HuH-7 (cell line): ENCODE data around the gene TOR4A.
A peak's percentile ranks its signal among the peaks of the same experiment; 100 is the strongest.
"Not testable (repeated sequence)": the region's sequence is repeated elsewhere in the genome, so short reads cannot be mapped to it uniquely, and the experiment has no call there.

Experiments
- DNase-seq: peaks from one replicate; pipeline ENCODE4 v3.0.0; 2011; ENCODE audit warnings: low spot score

TOR4A gene

DNA sequence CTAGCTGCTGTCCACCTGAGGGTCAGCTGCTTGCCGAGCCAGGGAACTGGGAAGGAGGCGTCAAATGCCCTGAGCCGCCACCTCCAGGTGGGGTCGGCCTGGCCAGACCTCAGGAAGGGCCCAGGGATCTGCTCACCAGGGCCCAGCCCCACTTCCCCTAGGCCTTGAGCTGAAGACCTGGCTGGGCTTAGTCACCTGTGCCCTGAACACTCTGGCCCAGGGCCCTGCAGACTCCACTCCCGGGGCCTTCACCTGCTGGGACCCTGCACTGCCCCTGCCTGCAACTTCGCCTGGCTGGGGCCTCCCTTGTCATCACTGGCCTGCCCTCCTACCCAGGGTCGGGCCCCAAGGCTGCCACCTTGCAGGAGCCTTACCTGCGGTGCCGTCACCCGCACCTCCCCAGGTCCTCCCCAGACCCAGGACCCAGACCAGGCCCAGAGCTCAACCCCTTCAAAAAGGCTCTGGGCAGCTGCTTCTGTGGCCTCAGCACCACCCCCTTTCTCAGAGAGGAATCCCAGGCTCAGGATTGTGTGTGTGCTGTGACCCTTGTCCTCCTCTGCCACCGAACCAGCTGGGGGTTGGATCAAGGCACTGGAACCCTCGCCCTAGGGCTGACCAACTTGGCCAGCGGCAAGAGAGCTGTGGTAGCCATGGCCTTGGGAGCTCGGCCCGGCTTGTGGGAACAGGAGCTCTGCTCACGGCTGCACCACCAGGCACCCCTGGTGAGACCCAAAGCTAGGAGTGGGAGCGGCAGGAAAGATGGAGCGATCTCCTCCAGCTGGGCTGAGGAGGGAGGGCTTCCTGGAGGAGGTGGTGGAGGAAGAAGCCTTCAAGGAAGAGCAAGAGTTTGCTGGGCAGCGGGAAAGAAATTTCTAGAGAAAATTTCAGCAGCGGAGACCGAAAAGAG, 23.6 kb upstream of the TOR4A start:
- DNase-seq, result no peak

DNA sequence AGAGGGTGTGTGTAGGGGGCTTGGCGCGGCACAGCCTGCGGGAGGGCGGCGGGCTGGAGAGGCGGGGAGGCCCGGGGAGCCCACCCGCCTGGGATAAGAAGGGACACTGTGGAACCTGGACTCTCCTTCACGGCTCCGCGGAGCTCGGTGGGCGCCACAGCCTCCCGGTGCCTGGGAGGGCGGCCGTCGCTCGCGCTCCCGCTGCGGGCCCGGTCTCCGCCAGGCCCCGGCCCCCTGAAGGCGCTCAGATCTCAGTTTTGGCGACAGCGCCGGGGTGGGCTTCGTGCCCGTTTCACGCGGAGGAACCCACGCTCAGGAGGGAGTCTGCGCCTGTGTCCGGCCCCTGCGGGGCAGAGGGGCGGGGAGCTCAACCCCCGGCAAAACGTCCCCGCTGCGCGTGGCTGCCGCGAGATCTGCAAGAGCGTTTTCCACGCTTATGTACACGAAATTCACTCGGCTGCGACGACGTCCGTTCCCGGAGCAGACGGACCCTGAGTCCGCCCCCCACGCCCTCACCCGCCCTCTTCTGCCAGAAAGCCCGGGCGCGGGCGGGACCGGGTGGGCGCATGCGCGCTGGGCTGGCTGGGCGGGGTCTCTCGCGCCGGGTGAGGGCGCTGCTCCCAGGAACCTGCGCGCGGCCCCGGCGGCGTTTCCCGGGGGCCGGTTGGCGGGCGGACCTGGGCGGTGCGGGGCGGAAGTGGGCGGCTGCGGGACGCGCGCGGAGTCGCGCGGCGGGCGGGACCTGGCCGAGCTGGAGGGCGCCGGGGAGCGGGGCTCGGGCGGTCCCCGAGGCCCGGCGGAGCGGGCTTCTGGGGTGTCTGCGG, 22.7 kb upstream of the TOR4A start, which contains the start of gene NELFB:
Gene NELFB (plus strand): TSS at position 704 of the 824 bp plus-strand sequence.
- peak; percentile 99 for DNase-seq

DNA sequence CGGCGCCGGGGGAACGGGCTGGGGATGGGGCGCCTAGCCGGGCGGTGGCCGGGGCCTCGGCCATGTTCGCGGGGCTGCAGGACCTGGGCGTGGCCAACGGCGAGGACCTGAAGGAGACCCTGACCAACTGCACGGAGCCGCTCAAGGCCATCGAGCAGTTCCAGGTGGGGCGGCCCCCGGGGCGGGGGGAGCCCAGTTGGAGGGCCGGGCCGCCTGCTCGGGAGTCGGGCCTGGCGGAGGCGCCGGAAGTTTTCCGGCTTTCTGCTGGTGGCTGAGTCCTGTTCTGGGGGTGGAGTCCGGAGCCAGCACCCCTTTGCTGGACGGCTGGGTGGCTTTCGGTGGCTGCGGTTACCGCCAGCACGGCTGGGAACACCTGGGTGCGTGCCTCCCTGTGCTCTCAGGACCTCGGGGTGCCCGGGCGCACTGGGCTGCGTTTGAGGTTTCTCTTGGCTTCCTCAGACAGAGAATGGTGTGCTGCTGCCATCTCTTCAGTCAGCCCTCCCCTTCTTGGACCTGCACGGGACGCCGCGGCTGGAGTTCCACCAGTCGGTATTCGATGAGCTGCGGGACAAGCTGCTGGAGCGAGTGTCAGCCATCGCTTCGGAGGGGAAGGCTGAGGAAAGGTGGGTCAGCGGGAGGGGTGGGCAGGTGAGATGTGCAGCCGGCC, 21.9 kb upstream of the TOR4A start:
- DNase-seq, result peak; percentile 75

DNA sequence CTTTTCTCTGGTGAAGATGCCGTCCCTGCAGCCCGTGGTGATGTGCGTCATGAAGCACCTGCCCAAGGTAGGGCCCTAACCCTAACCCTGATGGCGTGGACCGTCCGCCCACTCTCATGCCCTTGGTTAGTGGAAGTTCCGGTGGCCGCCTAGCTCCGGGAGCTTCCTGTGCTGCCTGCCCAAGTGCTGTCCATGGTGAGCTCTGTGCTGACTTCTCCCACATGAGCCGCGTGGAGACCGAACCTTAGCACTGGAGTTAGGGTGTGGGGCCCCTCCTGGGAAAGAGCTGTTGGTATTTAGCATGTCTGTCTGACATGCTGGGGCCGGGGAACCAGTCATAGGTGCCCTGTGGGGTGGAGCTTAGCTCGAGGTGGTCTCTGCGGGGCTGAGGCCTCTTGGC, 21.2 kb upstream of the TOR4A start:
- no peak for DNase-seq

DNA sequence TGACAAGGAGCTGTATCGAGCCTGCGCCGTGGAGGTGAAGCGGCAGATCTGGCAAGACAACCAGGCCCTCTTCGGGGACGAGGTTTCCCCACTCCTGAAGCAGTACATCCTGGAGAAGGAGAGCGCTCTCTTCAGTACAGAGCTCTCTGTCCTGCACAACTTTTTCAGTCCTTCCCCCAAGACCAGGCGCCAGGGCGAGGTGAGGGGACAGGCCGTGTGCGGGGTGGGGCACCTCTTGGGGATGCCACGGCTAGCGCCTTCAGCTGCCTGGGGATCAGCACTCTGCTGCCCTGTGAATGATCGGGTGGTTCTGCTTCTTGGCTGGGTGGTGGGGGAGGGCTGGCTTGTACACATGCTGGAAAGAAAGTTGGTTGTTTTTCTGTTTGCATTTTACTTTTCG, 20.7 kb upstream of the TOR4A start:
- DNase-seq, result no peak

DNA sequence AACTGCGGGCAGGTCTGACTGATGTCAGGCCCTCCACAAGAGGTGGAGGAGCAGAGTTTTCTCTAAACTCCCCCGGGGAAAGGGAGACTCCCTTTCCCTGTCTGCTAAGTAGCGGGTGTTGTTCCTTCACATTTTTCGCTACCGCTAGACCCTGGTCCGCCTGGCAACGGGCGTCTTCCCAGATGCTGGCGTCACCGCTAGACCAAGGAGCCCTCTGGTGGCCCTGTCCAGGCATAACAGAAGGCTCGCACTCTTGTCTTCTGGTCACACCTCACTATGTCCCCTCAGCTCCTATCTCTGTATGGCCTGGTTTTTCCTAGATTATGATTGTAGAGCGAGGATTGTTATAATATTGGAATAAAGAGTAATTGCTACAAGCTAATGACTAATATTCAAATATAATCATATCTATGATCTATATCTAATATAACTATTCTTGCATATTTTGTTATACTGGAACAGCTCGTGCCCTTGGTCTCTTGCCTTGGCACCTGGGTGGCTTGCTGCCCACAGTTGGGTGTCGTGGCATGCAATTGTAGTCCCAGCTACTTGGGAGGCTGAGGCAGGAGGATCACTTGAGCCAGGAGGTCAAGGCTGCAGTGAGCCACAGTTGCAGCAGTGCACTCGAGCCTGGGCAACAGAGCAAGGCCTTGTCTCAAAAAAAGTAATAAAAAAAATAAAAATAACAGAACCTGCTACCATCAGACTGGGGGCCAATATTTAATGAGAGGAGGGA, 15.2 kb upstream of the TOR4A start:
- not testable (repeated sequence) for DNase-seq

DNA sequence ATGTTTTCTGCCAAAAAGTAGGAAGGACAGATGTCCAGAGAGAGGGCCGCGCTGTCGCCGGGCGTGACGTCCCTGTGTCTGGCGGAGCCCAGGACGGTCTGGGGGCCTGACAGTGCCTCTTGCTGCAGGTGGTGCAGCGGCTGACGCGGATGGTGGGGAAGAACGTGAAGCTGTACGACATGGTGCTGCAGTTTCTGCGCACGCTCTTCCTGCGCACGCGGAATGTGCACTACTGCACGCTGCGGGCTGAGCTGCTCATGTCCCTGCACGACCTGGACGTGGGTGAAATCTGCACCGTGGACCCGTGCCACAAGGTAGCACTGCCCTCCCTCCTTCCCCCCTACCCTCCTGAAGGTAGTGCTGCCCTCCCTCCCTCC, 14.6 kb upstream of the TOR4A start:
- no peak for DNase-seq

DNA sequence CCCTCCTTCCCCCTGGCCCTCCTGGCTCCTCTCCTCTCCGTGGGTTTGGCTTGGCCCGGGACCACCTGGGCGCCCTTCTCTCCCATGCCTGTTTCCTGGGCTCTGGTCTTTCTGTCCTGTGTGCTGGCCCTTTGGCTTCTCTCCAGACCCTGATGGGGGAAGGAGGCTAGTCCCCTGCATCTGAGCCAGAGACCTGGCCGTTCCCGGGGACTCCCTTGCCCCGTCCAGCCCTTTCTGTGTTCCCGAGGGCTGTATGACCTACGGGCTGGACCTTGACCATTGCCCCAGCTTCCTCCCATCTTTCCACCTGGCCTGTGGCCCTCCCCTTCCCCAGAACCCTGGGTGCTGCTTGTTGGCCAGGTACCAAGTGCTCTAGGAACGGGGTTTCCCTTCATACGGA, 14.0 kb upstream of the TOR4A start:
- no peak for DNase-seq

DNA sequence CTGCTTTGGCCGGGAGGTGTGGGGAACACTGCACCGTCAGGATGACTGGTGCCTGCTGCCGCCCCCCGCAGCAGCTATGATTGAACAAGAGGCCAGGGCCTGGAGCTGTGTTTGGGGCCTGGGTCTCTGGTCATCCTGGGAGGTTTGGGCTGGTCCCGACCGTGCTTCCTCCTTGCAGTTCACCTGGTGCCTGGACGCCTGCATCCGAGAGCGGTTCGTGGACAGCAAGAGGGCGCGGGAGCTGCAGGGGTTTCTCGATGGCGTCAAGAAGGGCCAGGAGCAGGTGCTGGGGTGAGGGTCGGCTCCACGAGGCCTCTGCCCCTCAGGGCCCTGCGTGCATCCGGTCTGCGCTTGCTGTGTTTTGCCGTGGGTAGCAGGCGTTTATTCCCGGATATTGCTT, 13.5 kb upstream of the TOR4A start:
- no peak for DNase-seq

DNA sequence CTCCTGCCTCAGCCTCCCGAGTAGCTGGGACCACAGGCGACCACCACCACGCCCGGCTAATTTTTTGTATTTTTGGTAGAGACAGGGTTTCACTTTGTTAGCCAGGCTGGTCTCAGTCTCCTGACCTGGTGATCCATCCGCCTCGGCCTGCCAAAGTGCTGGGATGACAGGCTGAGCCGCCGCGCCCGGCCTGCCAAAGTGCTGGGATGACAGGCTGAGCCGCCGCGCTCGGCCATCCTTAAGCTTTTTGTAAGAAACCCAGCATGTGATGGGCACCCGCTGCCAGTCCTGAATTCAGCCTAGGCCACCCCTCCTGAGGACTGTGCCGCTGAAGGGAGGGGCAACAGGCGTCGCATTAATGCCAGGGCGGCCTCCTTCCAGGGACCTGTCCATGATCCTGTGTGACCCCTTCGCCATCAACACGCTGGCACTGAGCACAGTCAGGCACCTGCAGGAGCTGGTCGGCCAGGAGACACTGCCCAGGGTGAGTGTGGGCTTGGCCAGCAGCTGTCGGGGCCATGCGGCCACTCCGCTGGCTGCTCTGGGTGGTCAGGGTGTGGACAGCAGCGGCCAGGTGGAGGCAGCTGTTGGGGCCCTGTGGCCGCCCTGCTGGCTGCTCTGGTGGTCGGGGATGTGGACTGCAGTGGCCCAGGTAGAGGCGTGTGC, 11.9 kb upstream of the TOR4A start:
- DNase-seq, result no peak

DNA sequence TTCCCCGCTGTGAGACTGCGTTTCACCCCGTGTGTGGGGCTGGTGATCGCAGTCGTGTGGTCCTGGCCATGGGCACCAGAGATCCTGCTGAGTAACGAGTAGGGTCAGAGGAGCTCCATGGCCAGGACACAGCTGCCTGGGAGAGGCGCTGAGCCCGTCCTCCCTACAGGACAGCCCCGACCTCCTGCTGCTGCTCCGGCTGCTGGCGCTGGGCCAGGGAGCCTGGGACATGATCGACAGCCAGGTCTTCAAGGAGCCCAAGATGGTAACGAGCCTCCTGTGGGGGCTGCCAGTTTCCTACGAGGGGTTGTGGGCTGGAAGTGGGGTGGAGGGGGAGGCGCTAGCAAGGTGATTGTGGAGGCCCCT, 11.4 kb upstream of the TOR4A start:
- no peak for DNase-seq

DNA sequence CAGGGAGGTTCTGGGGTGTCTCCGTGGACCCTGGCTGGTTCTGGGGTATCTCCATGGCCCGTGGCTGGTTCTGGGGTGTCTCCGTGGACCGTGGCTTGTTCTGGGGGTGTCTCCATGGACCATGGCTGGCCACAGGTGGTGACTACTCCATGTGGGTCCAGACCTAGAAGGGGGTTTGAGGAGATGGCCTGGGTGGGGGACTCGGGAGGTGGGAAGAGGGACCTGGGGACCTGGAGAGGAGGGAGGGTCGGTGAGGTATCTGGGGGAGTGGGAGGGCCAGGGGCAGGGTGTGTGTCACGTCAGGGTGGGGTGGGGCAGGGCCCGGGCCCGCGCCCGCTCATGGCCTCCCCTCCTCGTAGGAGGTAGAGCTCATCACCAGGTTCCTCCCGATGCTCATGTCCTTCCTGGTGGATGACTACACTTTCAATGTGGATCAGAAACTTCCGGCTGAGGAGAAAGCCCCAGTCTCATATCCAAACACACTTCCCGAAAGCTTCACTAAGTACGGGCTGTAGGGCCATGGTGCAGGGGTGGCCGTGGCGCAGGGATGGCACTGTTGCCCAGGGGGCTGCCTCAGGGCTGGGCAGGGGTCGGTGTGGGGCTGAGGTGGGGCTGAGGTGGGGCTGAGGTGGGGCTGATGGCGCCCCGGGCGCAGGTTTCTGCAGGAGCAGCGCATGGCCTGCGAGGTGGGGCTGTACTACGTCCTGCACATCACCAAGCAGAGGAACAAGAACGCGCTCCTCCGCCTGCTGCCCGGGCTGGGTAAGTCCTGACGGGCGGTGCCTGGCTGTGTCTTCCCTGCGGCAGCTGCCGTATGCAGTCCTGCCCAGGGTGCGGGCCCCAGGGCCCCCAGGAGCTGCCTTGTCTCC, 10.7 kb upstream of the TOR4A start:
- DNase-seq, result no peak

DNA sequence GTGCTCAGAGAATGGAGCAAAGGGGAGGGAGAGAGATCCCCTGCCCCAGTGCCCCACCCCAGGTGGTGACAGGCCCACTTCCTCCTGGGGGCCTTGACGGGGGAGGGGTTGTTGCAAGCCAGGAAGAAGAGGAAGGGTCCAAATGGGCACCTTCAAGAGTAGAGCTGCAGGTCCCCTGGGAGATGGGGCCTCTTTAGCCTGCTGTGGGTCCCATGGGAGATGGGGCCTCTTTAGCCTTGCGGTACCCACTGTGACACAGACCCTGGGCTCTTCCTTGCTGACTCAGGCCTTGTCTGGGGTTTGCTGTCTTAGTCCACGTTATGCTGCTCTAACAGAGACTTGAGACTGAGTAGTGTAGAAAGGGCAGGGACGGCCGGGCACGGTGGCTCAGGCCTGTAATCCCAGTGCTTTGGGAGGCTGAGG, 9.6 kb upstream of the TOR4A start:
- DNase-seq, result no peak

DNA sequence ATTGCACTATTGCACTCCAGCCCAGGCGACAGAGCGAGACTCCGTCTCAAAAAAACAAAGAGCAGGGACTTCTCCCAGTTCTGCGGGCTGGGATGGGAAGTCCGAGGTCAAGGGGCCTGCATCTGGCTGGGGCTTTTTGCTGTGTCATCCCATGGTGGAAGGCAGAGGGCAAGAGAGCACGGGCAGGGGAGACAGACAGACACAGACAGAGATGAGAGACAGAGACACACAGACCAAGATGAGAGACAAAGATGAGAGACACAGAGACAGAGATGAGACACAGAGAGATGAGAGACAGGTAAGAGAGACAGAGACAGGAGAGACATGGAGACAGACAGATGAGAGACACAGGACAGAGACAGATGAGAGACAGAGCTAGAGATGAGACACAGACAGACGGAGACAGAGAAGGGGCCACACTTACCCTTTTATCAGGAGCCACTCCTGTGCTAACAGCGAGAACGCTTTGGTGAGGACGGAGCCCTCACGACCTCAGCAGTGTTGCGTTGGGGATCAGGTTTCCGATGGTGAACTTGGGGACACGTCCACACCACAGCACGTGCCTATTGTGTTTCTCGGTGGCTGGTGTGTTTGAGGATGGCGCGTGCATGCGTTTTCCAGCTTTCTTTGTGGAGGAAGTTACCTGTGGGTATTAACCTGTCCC, 8.9 kb upstream of the TOR4A start:
- no peak for DNase-seq

DNA sequence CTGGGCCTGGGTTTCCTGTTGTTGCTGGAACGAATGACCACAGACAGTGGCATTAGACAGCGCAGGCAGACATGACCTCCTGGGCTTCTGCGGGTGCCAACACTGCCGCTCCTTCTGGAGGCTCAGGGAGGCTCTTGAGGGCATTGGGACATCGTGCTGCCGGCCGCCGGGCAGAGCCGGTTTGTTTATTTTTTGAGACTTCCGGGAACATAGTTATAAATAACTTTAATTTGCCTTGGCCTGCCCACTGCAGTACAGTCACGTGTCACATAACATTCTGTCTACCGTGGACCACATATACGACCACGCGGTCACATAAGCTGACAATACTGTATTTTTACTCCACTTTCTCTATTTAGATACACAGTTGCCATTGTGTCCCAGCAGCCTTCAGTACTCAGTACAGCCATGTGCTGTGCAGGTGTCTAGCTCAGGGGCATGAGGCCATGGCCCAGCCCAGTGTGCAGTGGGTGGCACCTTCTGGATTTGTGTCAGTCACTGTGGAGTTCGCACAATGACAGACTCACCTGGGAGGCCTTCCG, 8.2 kb upstream of the TOR4A start:
- DNase-seq, result no peak

DNA sequence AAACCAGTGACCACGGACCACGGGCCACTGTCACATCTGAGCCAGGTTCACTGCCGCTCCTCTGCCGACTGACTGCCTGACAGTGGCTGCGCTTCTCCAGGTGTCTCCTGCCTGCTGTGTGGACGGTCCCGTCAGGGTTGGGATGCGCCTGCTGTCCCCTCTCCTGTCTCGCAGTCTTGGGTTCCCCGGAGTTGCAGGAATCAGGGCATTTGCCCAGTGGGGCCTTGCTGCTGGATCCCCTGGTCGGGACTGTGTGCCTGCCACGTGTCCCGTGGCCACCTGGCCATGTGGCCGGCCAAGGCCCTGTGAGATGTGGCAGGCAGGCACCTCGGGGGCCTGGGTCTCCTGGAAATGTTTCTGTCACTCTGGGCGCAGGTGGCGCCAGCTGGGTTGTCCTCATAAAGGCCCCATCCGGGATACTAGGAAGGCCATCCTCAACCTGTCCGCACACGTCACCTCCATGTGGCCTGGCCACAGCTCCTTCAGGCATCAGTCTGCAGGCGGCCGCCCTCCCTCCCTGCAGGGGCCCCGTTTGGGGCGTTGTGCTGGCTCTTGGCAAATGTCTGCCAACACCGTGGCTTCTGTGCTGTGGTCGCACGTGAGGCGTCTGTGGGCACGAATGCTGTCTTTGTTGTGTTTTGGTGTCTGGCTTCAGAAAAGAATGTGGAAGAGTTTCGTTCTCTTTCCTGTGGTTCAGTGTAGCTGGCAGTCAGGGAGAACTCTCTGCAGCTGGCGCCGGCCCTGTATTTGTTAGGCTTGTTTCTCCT, 6.4 kb upstream of the TOR4A start:
- no peak for DNase-seq

DNA sequence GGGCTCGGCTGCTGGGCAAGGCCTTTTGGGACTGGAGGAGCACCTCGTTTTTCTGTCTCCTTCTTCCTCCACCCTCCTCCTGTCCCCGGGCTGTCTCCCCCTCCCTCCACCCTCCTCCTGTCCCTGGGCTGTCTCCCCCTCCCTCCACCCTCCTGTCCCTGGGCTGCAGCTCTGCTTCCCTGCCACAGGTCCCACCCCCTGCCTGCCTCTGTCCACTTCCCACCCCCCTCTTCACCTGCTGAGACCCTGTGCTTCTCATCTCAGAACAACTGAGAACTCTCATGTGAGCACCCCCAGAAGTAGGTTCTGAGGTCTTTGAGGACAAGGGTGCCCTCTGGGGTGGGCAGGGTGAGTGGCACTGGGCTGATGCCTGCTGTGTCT, 5.8 kb upstream of the TOR4A start:
- DNase-seq, result no peak

DNA sequence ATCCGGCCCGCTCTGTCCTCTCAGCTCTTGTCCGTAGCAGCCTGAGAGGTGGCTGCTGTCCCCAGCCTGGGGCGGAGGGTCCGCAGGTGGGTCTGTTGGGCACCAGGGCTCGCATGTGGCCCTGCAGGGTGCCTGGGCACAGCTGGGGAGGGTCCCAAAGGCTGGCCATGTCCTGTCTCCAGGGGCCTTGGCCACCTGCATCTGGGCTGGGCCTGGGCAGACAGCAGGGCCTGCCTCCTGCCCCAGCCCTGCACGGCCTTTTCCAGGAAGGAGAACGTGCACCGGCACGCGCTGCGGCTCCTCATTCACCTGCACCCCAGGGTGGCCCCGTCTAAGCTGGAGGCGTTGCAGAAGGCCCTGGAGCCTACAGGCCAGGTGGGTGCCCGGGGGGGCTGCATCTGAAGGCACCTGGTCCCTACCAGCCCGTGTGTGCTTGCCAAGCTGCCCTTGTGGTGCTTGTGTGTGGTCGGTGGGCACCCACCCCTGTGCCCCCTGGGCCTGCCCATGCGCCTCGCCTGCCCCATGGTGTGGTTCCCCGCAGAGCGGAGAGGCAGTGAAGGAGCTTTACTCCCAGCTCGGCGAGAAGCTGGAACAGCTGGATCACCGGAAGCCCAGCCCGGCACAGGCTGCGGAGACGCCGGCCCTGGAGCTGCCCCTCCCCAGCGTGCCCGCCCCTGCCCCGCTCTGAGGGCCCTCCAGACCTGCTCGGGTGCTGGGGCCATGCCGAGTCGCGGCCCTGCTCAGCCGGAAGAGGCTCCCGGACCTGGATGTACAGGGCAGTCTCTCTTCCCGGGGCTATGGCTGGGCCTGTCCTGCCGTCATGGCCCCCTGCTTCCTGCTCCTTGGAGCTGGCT, 5.1 kb upstream of the TOR4A start:
- DNase-seq, result no peak
